ENCODE measurements around the gene FMR1.

DNA sequence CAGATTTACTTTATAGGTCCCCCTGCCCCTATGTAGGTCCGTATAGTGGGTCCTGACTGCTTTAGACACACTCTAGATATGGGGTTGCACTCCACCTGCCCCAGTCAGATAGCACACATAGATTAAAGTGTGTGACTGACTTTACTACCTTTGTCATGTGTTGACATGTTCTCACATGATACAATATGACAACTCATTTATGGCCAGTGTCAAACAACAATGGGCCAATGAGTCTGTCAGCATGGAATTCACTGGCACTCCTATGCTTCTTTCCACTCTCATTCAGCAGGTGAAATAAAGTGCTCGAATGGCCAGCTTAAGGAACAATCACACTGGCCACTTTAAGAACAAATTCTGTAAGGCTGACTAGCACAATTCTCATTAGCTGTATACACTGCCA, 45.6 kb downstream of the FMR1 start:
- no peak for TF ChIP-seq MAX (IDR thresholded peaks at IDR 0.05)
- no peak for TF ChIP-seq NFIC (IDR thresholded peaks at IDR 0.05)
- no peak for TF ChIP-seq RAD21 (IDR thresholded peaks at IDR 0.05; ENCODE audit: low read depth)
- TF ChIP-seq REST (IDR thresholded peaks at IDR 0.05; ENCODE audit: low read depth), result no peak
- no peak for TF ChIP-seq YY1 (IDR thresholded peaks at IDR 0.05; ENCODE audit: low read depth)
- TF ChIP-seq TAF1 (IDR thresholded peaks at IDR 0.05; ENCODE audit: low read depth), result no peak
- no peak for TF ChIP-seq EP300 (IDR thresholded peaks at IDR 0.05; ENCODE audit: borderline replicate concordance)
- TF ChIP-seq TCF12 (IDR thresholded peaks at IDR 0.05; ENCODE audit: low read depth), result no peak
- TF ChIP-seq CEBPB (IDR thresholded peaks at IDR 0.05), result no peak
- no peak for TF ChIP-seq FOXM1 (IDR thresholded peaks at IDR 0.05; ENCODE audit: borderline replicate concordance, low read depth)
- TF ChIP-seq TEAD4 (IDR thresholded peaks at IDR 0.05), result no peak
